DOHH2 (cell line): ENCODE results near the gene ITGA8.

Experiments
- CTCF ChIP-seq: fragments of 200-600 bp; sonication (generic); IDR thresholded peaks from one replicate; pipeline ENCODE4 v1.5.1; 2014; ENCODE audit warnings: antibody characterized with exemption, mild to moderate bottlenecking, low read depth, low read length; ENCODE audit not compliant: poor library complexity, severe bottlenecking
- EZH2phosphoT487 ChIP-seq: fragments of 200-600 bp; sonication (generic); IDR thresholded peaks from 2 replicates; pipeline ENCODE4 v1.6.1; 2017; ENCODE audit warnings: borderline replicate concordance, mild to moderate bottlenecking, antibody characterized with exemption, low read length, moderate library complexity, mixed read lengths

- TF ChIP-seq CTCF = no peak
- TF ChIP-seq EZH2phosphoT487 = no peak
Measured at GRCh38 chr10:15545266-15545665, 174.5 kb downstream of the ITGA8 start.
